HEK293 (cell line): ENCODE data around the gene SCN8A.

Experiments
- CTCF ChIA-PET: fragments of 350-600 bp; formaldehyde crosslinking; extraction: SDS; loops from one replicate; lab custom pipeline; 2021; ENCODE audit warnings: antibody characterized with exemption; lab: Yijun Ruan, JAX
- POLR2A ChIA-PET: fragments of 300-600 bp; formaldehyde crosslinking; extraction: SDS; loops from one replicate; lab custom pipeline; 2020; ENCODE audit warnings: antibody characterized with exemption, inconsistent platforms; lab: Yijun Ruan, JAX
- H3K27ac ChIP-seq: fragments of 200-500 bp; sonication (Bioruptor generic); 2 replicates; pipeline ENCODE4 v1.5.1; 2014; ENCODE audit warnings: low read depth, low read length, control low read depth, inconsistent platforms; ENCODE audit errors: extremely low read depth
- H3K36me3 ChIP-seq, 2 experiments: fragments of 200-500 bp in 1 of 2; sonication (Bioruptor generic) in 1 of 2; 1 replicate in 1 of 2; 2 replicates in 1 of 2; pipeline ENCODE4 v1.5.1; 2014 to 2017; ENCODE audit warnings: inconsistent platforms in 2 of 2, low read length in 2 of 2; ENCODE audit not compliant: control insufficient read depth in 2 of 2, insufficient read depth in 1 of 2
- H3K4me1 ChIP-seq: fragments of 200-500 bp; sonication (Bioruptor generic); 2 replicates; pipeline ENCODE4 v1.5.1; 2014; ENCODE audit warnings: mild to moderate bottlenecking, low read length, inconsistent platforms; ENCODE audit not compliant: control insufficient read depth, insufficient read depth
- H3K4me3 ChIP-seq: 2 replicates; pipeline ENCODE4 v1.5.1; 2011; ENCODE audit warnings: low read depth, mild to moderate bottlenecking, control low read depth, low read length, moderate library complexity
- H3K9me3 ChIP-seq: fragments of 200-500 bp; sonication (Bioruptor generic); 2 replicates; pipeline ENCODE4 v1.5.1; 2014; ENCODE audit warnings: low read depth, low read length, inconsistent platforms; ENCODE audit not compliant: control insufficient read depth, insufficient read depth
- BCL11A ChIP-seq: fragments of 450-650 bp; formaldehyde crosslinking; IDR thresholded peaks from 2 replicates; pipeline ENCODE4 v1.5.1; 2016; ENCODE audit warnings: low read depth, missing biosample characterization, missing genetic modification characterization
- KLF9 ChIP-seq: fragments of 450-650 bp; formaldehyde crosslinking; IDR thresholded peaks from 2 replicates; pipeline ENCODE4 v1.5.1; 2016; ENCODE audit warnings: missing biosample characterization, missing genetic modification characterization, low read depth
- MEIS1 ChIP-seq: sonication (generic); formaldehyde crosslinking; IDR thresholded peaks from 2 replicates; pipeline ENCODE4 v1.8.1; 2022; ENCODE audit warnings: missing genetic modification reagents, mild to moderate bottlenecking, borderline replicate concordance
- MZF1 ChIP-seq: fragments of 450-650 bp; formaldehyde crosslinking; IDR thresholded peaks from 2 replicates; pipeline ENCODE4 v1.5.1; 2017; ENCODE audit warnings: missing biosample characterization, missing genetic modification characterization, borderline replicate concordance
- ZFP69B ChIP-seq: fragments of 450-650 bp; formaldehyde crosslinking; IDR thresholded peaks from 2 replicates; pipeline ENCODE4 v1.5.1; 2016; ENCODE audit warnings: missing biosample characterization, missing genetic modification characterization
- ZNF133 ChIP-seq: fragments of 450-650 bp; formaldehyde crosslinking; IDR thresholded peaks from 2 replicates; pipeline ENCODE4 v1.5.1; 2016; ENCODE audit warnings: missing biosample characterization, missing genetic modification characterization
- ZNF138 ChIP-seq: fragments of 450-650 bp; formaldehyde crosslinking; IDR thresholded peaks from 2 replicates; pipeline ENCODE4 v1.5.1; 2016; ENCODE audit warnings: missing biosample characterization, missing genetic modification characterization, borderline replicate concordance
- ZNF19 ChIP-seq: fragments of 450-650 bp; formaldehyde crosslinking; IDR thresholded peaks from 2 replicates; pipeline ENCODE4; 2016; ENCODE audit warnings: missing biosample characterization, missing genetic modification characterization, low read depth
- ZNF211 ChIP-seq: fragments of 450-650 bp; formaldehyde crosslinking; IDR thresholded peaks from 2 replicates; pipeline ENCODE4 v1.5.1; 2016; ENCODE audit warnings: low read depth, missing biosample characterization, missing genetic modification characterization
- ZNF214 ChIP-seq: fragments of 450-650 bp; formaldehyde crosslinking; IDR thresholded peaks from 2 replicates; pipeline ENCODE4 v1.5.1; 2017; ENCODE audit warnings: missing biosample characterization, mild to moderate bottlenecking, missing genetic modification characterization, borderline replicate concordance
- ZNF274 ChIP-seq, 2 experiments: fragments of 200-500 bp in 1 of 2; fragments of 450-650 bp in 1 of 2; sonication (Bioruptor generic) in 1 of 2; formaldehyde crosslinking in 1 of 2; IDR thresholded peaks; 2 replicates each; pipeline versions ENCODE4 v1.5.1 to v1.6.1; 2014 to 2016; ENCODE audit warnings: borderline replicate concordance in 1 of 2, inconsistent platforms in 1 of 2, low read length in 1 of 2, missing biosample characterization in 1 of 2, missing genetic modification characterization in 1 of 2
- ZNF292 ChIP-seq: fragments of 450-650 bp; formaldehyde crosslinking; IDR thresholded peaks from 2 replicates; pipeline ENCODE4 v1.5.1; 2016; ENCODE audit warnings: low read depth, missing biosample characterization, missing genetic modification characterization, borderline replicate concordance
- ZNF341 ChIP-seq: fragments of 450-650 bp; formaldehyde crosslinking; IDR thresholded peaks from 2 replicates; pipeline ENCODE4; 2016; ENCODE audit warnings: low read depth, missing biosample characterization, missing genetic modification characterization
- ZNF48 ChIP-seq: fragments of 450-650 bp; formaldehyde crosslinking; IDR thresholded peaks from 2 replicates; pipeline ENCODE4 v1.5.1; 2016; ENCODE audit warnings: missing biosample characterization, missing genetic modification characterization
- ZNF521 ChIP-seq: fragments of 450-650 bp; formaldehyde crosslinking; IDR thresholded peaks from 2 replicates; pipeline ENCODE4 v1.5.1; 2017; ENCODE audit warnings: missing biosample characterization, mild to moderate bottlenecking, missing genetic modification characterization
- ZNF544 ChIP-seq: fragments of 450-650 bp; formaldehyde crosslinking; IDR thresholded peaks from 2 replicates; pipeline ENCODE4 v1.5.0; 2017; ENCODE audit warnings: missing biosample characterization, missing genetic modification characterization
- ZNF596 ChIP-seq: fragments of 450-650 bp; IDR thresholded peaks from 2 replicates; pipeline ENCODE4 v1.5.0; 2018; ENCODE audit warnings: missing biosample characterization, mild to moderate bottlenecking, missing genetic modification characterization, moderate library complexity
- ZNF654 ChIP-seq: fragments of 450-650 bp; formaldehyde crosslinking; IDR thresholded peaks from 2 replicates; pipeline ENCODE4 v1.5.1; 2016; ENCODE audit warnings: low read depth, missing biosample characterization, missing genetic modification characterization
- ZNF658 ChIP-seq: fragments of 450-650 bp; formaldehyde crosslinking; IDR thresholded peaks from 2 replicates; pipeline ENCODE4; 2016; ENCODE audit warnings: missing biosample characterization, missing genetic modification characterization
- ZNF76 ChIP-seq: fragments of 450-650 bp; formaldehyde crosslinking; IDR thresholded peaks from 2 replicates; pipeline ENCODE4; 2016; ENCODE audit warnings: low read depth, missing biosample characterization, missing genetic modification characterization, borderline replicate concordance
- ZSCAN30 ChIP-seq: fragments of 450-650 bp; IDR thresholded peaks from 2 replicates; pipeline ENCODE4 v1.5.1; 2018; ENCODE audit warnings: missing biosample characterization, mild to moderate bottlenecking, missing genetic modification characterization, moderate library complexity
- TF ChIP-seq, protein P1 (sequence below): fragments of 450-650 bp; formaldehyde crosslinking; IDR thresholded peaks from 2 replicates; pipeline ENCODE4 v1.5.1; 2016; ENCODE audit warnings: missing biosample characterization, missing genetic modification characterization
- TF ChIP-seq, protein P2 (sequence below): fragments of 450-650 bp; formaldehyde crosslinking; IDR thresholded peaks from 2 replicates; pipeline ENCODE4 v1.5.1; 2016; ENCODE audit warnings: missing biosample characterization, missing genetic modification characterization
- TF ChIP-seq, protein P3 (sequence below): fragments of 450-650 bp; formaldehyde crosslinking; IDR thresholded peaks from 2 replicates; pipeline ENCODE4 v1.5.1; 2016; ENCODE audit warnings: missing biosample characterization, missing genetic modification characterization
- TF ChIP-seq, protein P4 (sequence below): fragments of 450-650 bp; formaldehyde crosslinking; IDR thresholded peaks from 2 replicates; pipeline ENCODE4 v1.5.1; 2016; ENCODE audit warnings: missing biosample characterization, missing genetic modification characterization
- TF ChIP-seq, protein P5 (sequence below): IDR thresholded peaks from 2 replicates; pipeline ENCODE4 v1.6.1; 2011; ENCODE audit warnings: mild to moderate bottlenecking, low read depth, low read length, borderline replicate concordance

Gene SCN8A

DNA sequence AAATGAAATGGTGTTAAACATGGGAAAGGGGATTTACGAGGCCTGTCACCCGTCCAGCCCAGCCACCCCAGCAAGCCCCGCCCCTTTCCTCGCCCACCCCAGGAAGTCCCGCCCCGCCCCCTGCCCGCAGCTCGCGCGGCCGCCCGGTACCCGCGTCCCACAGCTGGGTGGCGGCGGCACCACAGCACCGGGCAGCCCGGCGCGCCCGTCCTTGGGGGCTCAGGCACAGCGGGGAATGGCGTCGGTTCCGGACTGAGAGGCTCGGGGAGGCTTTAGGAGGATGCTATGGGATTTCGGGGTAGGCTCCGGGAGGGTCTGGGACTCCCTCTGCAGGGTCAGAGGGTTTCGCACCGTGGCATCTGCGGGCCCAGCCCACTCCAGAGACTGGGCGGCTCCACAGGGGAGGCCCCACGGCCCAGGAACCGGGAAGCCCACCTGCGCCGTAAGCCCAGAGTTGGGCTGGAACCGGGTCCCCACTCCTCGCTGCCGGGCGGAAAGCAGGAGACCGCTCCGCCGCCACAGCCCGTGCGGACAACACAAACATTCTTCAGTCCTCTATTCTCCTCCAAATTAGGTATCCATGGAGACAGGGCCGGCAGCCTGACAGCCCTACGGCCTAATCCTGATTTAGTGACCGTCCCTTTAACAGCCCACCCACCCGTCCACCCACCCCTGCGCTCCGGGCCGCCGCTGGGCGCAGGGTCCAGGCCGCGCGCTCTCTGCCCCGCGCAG lies 256.0 kb downstream of the SCN8A start (continued):
- TF ChIP-seq, protein P1, sequence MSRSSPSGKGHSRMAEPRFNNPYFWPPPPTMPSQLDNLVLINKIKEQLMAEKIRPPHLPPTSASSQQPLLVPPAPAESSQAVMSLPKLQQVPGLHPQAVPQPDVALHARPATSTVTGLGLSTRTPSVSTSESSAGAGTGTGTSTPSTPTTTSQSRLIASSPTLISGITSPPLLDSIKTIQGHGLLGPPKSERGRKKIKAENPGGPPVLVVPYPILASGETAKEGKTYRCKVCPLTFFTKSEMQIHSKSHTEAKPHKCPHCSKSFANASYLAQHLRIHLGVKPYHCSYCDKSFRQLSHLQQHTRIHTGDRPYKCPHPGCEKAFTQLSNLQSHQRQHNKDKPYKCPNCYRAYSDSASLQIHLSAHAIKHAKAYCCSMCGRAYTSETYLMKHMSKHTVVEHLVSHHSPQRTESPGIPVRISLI (tag by site-specific recombination): no peak
- TF ChIP-seq ZNF214 (tag by site-specific recombination): no peak
- TF ChIP-seq ZNF341 (tag by site-specific recombination): no peak
- TF ChIP-seq ZNF19: no peak
- TF ChIP-seq ZNF48 (tag by site-specific recombination): no peak
- TF ChIP-seq, protein P2, sequence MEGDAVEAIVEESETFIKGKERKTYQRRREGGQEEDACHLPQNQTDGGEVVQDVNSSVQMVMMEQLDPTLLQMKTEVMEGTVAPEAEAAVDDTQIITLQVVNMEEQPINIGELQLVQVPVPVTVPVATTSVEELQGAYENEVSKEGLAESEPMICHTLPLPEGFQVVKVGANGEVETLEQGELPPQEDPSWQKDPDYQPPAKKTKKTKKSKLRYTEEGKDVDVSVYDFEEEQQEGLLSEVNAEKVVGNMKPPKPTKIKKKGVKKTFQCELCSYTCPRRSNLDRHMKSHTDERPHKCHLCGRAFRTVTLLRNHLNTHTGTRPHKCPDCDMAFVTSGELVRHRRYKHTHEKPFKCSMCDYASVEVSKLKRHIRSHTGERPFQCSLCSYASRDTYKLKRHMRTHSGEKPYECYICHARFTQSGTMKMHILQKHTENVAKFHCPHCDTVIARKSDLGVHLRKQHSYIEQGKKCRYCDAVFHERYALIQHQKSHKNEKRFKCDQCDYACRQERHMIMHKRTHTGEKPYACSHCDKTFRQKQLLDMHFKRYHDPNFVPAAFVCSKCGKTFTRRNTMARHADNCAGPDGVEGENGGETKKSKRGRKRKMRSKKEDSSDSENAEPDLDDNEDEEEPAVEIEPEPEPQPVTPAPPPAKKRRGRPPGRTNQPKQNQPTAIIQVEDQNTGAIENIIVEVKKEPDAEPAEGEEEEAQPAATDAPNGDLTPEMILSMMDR (tag by site-specific recombination): 0 out of 2 replicates have a peak, but pooled peaks have one; percentile 30
- TF ChIP-seq MZF1 (tag by site-specific recombination): no peak
- TF ChIP-seq BCL11A (tag by site-specific recombination): no peak
- TF ChIP-seq ZFP69B (tag by site-specific recombination): no peak
- TF ChIP-seq ZNF211 (tag by site-specific recombination): no peak
- 0 out of 2 replicates have a peak, but pooled peaks have one; percentile 8 for TF ChIP-seq ZNF596
- no peak for TF ChIP-seq MEIS1 (CRISPR knock-in tag)
- TF ChIP-seq, protein P3, sequence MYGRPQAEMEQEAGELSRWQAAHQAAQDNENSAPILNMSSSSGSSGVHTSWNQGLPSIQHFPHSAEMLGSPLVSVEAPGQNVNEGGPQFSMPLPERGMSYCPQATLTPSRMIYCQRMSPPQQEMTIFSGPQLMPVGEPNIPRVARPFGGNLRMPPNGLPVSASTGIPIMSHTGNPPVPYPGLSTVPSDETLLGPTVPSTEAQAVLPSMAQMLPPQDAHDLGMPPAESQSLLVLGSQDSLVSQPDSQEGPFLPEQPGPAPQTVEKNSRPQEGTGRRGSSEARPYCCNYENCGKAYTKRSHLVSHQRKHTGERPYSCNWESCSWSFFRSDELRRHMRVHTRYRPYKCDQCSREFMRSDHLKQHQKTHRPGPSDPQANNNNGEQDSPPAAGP: 0 out of 2 replicates have a peak, but pooled peaks have one; percentile 12
- TF ChIP-seq ZNF133 (tag by site-specific recombination): no peak
- TF ChIP-seq ZNF654 (tag by site-specific recombination): no peak
- TF ChIP-seq, protein P4, sequence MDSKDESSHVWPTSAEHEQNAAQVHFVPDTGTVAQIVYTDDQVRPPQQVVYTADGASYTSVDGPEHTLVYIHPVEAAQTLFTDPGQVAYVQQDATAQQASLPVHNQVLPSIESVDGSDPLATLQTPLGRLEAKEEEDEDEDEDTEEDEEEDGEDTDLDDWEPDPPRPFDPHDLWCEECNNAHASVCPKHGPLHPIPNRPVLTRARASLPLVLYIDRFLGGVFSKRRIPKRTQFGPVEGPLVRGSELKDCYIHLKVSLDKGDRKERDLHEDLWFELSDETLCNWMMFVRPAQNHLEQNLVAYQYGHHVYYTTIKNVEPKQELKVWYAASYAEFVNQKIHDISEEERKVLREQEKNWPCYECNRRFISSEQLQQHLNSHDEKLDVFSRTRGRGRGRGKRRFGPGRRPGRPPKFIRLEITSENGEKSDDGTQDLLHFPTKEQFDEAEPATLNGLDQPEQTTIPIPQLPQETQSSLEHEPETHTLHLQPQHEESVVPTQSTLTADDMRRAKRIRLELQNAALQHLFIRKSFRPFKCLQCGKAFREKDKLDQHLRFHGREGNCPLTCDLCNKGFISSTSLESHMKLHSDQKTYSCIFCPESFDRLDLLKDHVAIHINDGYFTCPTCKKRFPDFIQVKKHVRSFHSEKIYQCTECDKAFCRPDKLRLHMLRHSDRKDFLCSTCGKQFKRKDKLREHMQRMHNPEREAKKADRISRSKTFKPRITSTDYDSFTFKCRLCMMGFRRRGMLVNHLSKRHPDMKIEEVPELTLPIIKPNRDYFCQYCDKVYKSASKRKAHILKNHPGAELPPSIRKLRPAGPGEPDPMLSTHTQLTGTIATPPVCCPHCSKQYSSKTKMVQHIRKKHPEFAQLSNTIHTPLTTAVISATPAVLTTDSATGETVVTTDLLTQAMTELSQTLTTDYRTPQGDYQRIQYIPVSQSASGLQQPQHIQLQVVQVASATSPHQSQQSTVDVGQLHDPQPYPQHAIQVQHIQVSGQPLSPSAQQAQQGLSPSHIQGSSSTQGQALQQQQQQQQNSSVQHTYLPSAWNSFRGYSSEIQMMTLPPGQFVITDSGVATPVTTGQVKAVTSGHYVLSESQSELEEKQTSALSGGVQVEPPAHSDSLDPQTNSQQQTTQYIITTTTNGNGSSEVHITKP: 0 out of 2 replicates have a peak, but pooled peaks have one; percentile 22
- TF ChIP-seq ZNF292 (tag by site-specific recombination): no peak

DNA sequence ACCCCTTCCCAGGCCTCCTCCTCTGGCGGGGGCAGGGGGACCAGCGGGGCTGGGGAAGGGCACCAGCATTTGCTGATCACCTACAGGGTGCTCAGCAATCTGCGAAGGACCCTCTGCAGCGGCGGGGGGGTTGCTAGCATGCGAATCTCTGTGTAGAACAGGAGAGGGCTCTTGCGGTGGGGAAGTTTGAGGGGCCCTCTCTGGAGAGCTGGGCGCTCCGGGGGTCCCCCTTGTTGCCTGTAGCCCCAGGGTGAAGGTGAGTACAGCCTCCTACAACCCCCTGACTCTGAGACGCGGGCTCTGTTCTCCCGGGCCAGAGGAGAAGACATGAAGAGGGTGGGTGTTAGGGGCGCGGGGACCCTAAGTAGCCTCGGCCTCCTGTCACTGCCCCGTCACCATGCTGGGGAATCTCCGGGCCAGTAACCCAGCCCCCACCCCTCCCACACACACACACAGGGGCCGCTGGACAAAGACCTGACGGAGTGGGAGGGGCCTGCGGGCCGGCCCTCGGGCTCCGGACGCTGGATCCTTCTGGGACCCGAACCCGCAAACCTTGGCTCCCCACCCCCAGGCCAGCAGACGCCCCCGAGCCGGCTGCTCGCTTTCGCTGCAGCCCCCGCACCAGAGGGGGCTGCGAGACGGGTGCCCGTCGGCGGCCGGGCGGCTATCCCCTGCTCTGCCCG lies 256.8 kb downstream of the SCN8A start:
- no peak overlapping the region; the same call in 1 of the 2 replicates for H3K27ac ChIP-seq
- H3K36me3 ChIP-seq: no peaks in the 10 kb centered on the region
- H3K4me3 ChIP-seq: peak overlapping the region; percentile 39
- peaks cover 3% of the 10 kb centered on the region; the same call in 1 of the 2 replicates for H3K4me1 ChIP-seq
- ChIA-PET CTCF (interaction anchor here (0.5 kb wide), 1 partner anchor 161 kb away, joined by 3 read pairs; no protein-coding TSS in a partner anchor), POLR2A (no interaction called here)
- no peaks in the 10 kb centered on the region for H3K9me3 ChIP-seq
- TF ChIP-seq ZNF274 (IDR thresholded peaks at IDR 0.05; ENCODE audit: low read length) (no peak), ZNF274 (tag by site-specific recombination; IDR thresholded peaks at IDR 0.05; ENCODE audit: borderline replicate concordance) (no peak), KLF9 (tag by site-specific recombination) (peak; percentile 35; the same call in 1 of the 2 replicates), ZNF544 (tag by site-specific recombination) (no peak), ZSCAN30 (peak; percentile 60; the same call in 1 of the 2 replicates), ZNF138 (tag by site-specific recombination) (no peak), ZNF214 (tag by site-specific recombination) (no peak), ZNF76 (tag by site-specific recombination) (no peak), ZNF658 (tag by site-specific recombination) (no peak), ZNF521 (no peak)
- TF ChIP-seq, protein P5, sequence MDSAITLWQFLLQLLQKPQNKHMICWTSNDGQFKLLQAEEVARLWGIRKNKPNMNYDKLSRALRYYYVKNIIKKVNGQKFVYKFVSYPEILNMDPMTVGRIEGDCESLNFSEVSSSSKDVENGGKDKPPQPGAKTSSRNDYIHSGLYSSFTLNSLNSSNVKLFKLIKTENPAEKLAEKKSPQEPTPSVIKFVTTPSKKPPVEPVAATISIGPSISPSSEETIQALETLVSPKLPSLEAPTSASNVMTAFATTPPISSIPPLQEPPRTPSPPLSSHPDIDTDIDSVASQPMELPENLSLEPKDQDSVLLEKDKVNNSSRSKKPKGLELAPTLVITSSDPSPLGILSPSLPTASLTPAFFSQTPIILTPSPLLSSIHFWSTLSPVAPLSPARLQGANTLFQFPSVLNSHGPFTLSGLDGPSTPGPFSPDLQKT: no peak
